Measurements from ENCODE around the gene C1QL2.

- no peak for TF ChIP-seq CTCF (IDR thresholded peaks at IDR 0.05; ENCODE audit: insufficient read depth, low read length)
- no peak for TF ChIP-seq REST (IDR thresholded peaks at IDR 0.05; ENCODE audit: insufficient replicate concordance, low read depth)
- TF ChIP-seq SPI1 (IDR thresholded peaks at IDR 0.05; ENCODE audit: borderline replicate concordance, low read depth), result no peak
- TF ChIP-seq POLR2AphosphoS5 (IDR thresholded peaks at IDR 0.05; ENCODE audit: low read depth), result no peak
Measured at GRCh38 chr2:119205001-119205706, 46.6 kb upstream of the C1QL2 start.

All from HL-60 (cell line).